Measurements from ENCODE around the gene PIEZO2. TPM values are rescaled to one million over a fixed set of nuclear protein-coding genes. Genes with fewer than 3 reads are reported as not detected.

Gene PIEZO2
- total and polyA plus RNA-seq, 10 donors = 0.42 to 13.0 (median 8.0) TPM

DNA sequence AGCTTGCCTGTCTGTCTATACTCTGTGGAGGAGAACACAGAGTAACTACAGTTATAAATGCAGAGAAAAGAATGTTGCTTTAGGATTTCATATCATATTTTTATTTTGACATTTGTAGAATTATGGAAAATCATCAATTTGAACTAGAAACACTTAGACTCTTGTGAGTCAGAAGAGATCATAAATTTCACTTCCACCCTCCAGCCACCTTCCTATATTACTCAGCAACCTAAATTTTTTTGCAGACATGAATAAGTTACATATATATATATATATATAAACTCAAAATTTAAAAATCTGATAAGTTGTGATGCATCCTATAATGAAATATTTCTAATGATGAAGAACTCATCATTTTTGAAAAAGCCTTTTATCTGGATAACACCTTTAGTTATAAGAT lies 172.3 kb downstream of the PIEZO2 start:
- no peak for TF ChIP-seq POLR2A (IDR thresholded peaks at IDR 0.05)
- H3K27me3 ChIP-seq (replicated peaks in 1 of 7) = no peaks in the 10 kb centered on the region
- H3K27ac ChIP-seq = no peak overlapping the region
- no peaks in the 10 kb centered on the region for H3K36me3 ChIP-seq
- intact Hi-C loops (cut with DNase I; ENCODE audit: low total_unique reads) = no loop called here
- no peak for DNase-seq
- H3K4me1 ChIP-seq = no peaks in the 10 kb centered on the region
- H3K9me3 ChIP-seq = peaks cover 0 to 19% (median 14%) of the 10 kb centered on the region in 8 donors
- H3K4me3 ChIP-seq = no peak overlapping the region

DNA sequence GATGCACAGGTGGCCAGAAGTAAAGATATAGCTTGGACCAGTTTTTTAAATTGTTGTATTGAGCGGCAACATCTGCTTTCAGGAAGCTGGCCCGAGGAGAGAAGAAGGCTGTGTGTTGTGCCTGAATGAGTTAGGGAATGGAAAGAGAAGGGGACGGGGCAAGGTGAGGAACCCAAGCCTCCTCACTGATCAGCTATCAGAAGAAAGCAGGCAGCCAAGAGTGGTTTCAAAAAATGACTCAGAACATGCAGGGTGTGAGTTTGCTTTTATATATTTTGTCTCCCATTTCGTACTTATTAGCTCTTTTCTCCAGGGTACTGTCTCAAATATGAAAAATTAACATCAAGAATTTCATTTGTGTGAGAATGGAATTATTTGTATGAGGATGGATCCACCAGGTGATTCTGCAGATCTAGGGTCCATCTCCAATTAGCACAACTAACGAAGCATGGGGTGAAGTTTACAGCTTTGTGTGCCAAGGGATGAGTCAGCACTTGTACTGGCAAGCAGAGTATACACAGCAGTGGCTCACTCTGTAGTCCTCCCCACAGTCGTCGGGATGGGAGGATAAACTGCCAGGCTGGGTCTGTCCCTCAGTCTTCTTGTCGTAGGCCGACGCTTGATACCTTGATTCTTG lies 175.7 kb downstream of the PIEZO2 start:
- no peak for DNase-seq
- 72 to 88% (median 79%) methylated on average over 10 of the region's 10 CpGs for WGBS, 5 donors
- Histone ChIP-seq H3K4me1 (no peaks in the 10 kb centered on the region), H3K36me3 (no peaks in the 10 kb centered on the region), H3K27ac (no peak overlapping the region), H3K27me3 (replicated peaks in 1 of 7) (no peaks in the 10 kb centered on the region), H3K4me3 (no peak overlapping the region), H3K9me3 (no peaks in the 10 kb centered on the region)
- intact Hi-C loops (cut with DNase I; ENCODE audit: low total_unique reads) = no loop called here
- no peak for TF ChIP-seq POLR2AphosphoS5 (IDR thresholded peaks at IDR 0.05)
- TF ChIP-seq, protein P1, sequence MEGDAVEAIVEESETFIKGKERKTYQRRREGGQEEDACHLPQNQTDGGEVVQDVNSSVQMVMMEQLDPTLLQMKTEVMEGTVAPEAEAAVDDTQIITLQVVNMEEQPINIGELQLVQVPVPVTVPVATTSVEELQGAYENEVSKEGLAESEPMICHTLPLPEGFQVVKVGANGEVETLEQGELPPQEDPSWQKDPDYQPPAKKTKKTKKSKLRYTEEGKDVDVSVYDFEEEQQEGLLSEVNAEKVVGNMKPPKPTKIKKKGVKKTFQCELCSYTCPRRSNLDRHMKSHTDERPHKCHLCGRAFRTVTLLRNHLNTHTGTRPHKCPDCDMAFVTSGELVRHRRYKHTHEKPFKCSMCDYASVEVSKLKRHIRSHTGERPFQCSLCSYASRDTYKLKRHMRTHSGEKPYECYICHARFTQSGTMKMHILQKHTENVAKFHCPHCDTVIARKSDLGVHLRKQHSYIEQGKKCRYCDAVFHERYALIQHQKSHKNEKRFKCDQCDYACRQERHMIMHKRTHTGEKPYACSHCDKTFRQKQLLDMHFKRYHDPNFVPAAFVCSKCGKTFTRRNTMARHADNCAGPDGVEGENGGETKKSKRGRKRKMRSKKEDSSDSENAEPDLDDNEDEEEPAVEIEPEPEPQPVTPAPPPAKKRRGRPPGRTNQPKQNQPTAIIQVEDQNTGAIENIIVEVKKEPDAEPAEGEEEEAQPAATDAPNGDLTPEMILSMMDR (IDR thresholded peaks at IDR 0.05 in 8 of 11, conservative IDR thresholded peaks at IDR 0.05 in 3 of 11) = no peak
- no peak for TF ChIP-seq POLR2A (IDR thresholded peaks at IDR 0.05)

DNA sequence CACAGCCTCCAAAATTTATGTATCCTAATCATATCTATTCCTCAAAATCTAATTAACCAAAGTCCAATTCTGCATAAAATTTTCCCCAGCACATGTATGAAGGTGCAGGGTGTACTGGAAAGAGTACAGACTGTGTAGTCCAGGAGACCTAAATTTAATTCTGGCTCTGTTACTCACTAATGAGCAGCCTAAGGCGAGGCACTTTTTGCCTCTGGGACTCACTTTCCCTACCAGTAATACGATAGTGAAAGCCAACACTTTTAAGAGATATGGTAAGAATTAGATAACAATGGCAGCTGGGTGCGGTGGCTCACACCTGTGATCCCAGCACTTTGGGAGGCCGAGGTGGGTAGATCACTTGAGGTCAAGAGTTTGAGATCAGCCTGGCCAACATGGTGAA lies 177.7 kb downstream of the PIEZO2 start:
- H3K36me3 ChIP-seq = no peaks in the 10 kb centered on the region
- no peak for TF ChIP-seq POLR2A (IDR thresholded peaks at IDR 0.05)
- TF ChIP-seq POLR2AphosphoS5 (IDR thresholded peaks at IDR 0.05) = no peak
- TF ChIP-seq, protein P1 (IDR thresholded peaks at IDR 0.05 in 8 of 11, conservative IDR thresholded peaks at IDR 0.05 in 3 of 11) = no peak
- no peaks in the 10 kb centered on the region for H3K4me1 ChIP-seq
- no peak overlapping the region for H3K27ac ChIP-seq
- no peak overlapping the region for H3K4me3 ChIP-seq
- peaks cover 0 to 8% (median 0%) of the 10 kb centered on the region in 8 donors for H3K9me3 ChIP-seq
- no peaks in the 10 kb centered on the region for H3K27me3 ChIP-seq (replicated peaks in 1 of 7)
- intact Hi-C loops (cut with DNase I; ENCODE audit: low total_unique reads) = no loop called here
- WGBS, 5 donors = 86 to 94% (median 89%) methylated on average over 4 of the region's 4 CpGs
- no peak for DNase-seq

DNA sequence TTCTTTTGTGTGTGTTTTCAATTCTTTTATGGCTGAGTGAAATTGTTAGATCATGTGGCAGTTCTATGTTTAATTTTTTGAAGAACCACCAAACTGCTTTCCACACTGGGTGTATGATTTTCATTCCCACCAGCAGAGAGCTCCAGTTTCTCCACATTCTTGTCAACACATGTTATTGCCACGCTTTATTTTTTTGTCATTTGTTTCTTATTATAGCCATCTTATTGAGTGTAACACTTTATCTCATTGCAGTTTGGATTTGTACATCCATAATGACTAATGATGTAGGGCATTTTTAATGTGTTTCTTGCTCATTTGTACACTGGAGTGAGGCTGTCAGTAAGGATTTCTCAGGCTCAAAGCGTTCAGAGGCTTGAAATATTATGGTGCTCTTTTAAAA lies 184.2 kb downstream of the PIEZO2 start:
- no peak for DNase-seq
- no peak overlapping the region for H3K27ac ChIP-seq
- intact Hi-C loops (cut with DNase I; ENCODE audit: low total_unique reads) = no loop called here
- no peak overlapping the region for H3K4me3 ChIP-seq
- TF ChIP-seq, protein P1 (IDR thresholded peaks at IDR 0.05 in 8 of 11, conservative IDR thresholded peaks at IDR 0.05 in 3 of 11) = no peak
- TF ChIP-seq POLR2AphosphoS5 (IDR thresholded peaks at IDR 0.05) (no peak), POLR2A (IDR thresholded peaks at IDR 0.05) (no peak)
- H3K9me3 ChIP-seq = peaks cover 0 to 9% (median 0%) of the 10 kb centered on the region in 8 donors
- H3K27me3 ChIP-seq (replicated peaks in 1 of 7) = no peaks in the 10 kb centered on the region
- H3K36me3 ChIP-seq = no peaks in the 10 kb centered on the region
- 56 to 76% (median 73%) methylated on average over 2 of the region's 2 CpGs for WGBS, 5 donors
- H3K4me1 ChIP-seq = no peaks in the 10 kb centered on the region

Data from spleen (tissue), 11 donors.